HCT116 (cell line): ENCODE measurements around the gene LRP11. TPM values are rescaled to one million over a fixed set of nuclear protein-coding genes. Genes with fewer than 3 reads are reported as not detected.

ENCODE experiments used
- ATAC-seq: fragments of 200-7000 bp; cut with Tn5 transposase; 2 replicates; pipeline ENCODE4 v1.9.1; 2020; ENCODE audit warnings: mild to moderate bottlenecking, moderate library complexity
- BruUV-seq: library from RNA; stranded (reverse); fragments of 400-500 nt; replicated peaks from 2 replicates; lab custom pipeline; 2021; lab: Mats Ljungman, UMichigan
- CTCF ChIA-PET: fragments of 300-600 bp; sonication (Branson Sonifier 250); formaldehyde crosslinking; loops from one replicate; lab custom pipeline; 2021; ENCODE audit warnings: antibody characterized with exemption; lab: Charles Lee
- POLR2A ChIA-PET: fragments of 300-600, 350-600 bp; sonication (Branson Sonifier 250); formaldehyde crosslinking; loops from one replicate; lab custom pipeline; 2021; ENCODE audit warnings: antibody characterized with exemption; lab: Charles Lee
- RAD21 ChIA-PET, 2 experiments: fragments of 300-600 bp; sonication (Branson Sonifier 250); formaldehyde crosslinking; loops; one replicate each; lab custom pipeline; 2023; ENCODE audit warnings: low total read pairs in 2 of 2; ENCODE audit not compliant: uncharacterized antibody in 2 of 2, unreplicated experiment in 2 of 2, low non-redundant PET in 1 of 2; lab: Charles Lee
- DNase-seq: peaks from one replicate; pipeline ENCODE4 v3.0.0-alpha.2; 2010; ENCODE audit warnings: low read depth, low spot score
- H2AFZ ChIP-seq: fragments of 200-600 bp; shearing (Covaris generic), sonication (generic); 2 replicates; pipeline ENCODE4 v1.6.1; 2017; ENCODE audit warnings: low read depth, mixed run types, mixed read lengths, antibody characterized with exemption, low read length; ENCODE audit not compliant: poor library complexity, severe bottlenecking
- H3K27ac ChIP-seq: 2 replicates; pipeline ENCODE4 v1.5.1; 2012; ENCODE audit warnings: low read depth, low read length
- H3K27me3 ChIP-seq: fragments of 200-600 bp; sonication (generic); 2 replicates; pipeline ENCODE4 v1.6.1; 2016; ENCODE audit warnings: mixed run types, low read length, mixed read lengths; ENCODE audit not compliant: insufficient read depth
- H3K36me3 ChIP-seq, 2 experiments: fragments of 200-500 bp in 1 of 2; fragments of 200-600 bp in 1 of 2; sonication (Bioruptor generic) in 1 of 2; sonication (generic) in 1 of 2; 2 replicates each; pipeline versions ENCODE4 v1.5.1 to v1.6.1; 2014 to 2016; ENCODE audit warnings: low read length in 2 of 2, inconsistent platforms in 1 of 2, mixed read lengths in 1 of 2, mixed run types in 1 of 2; ENCODE audit not compliant: insufficient read depth in 2 of 2, control insufficient read depth in 1 of 2
- H3K4me1 ChIP-seq, 2 experiments: fragments of 200-600 bp in 1 of 2; sonication (generic) in 1 of 2; 2 replicates each; pipeline versions ENCODE4 v1.5.1 to v1.6.1; 2012 to 2017; ENCODE audit warnings: low read length in 2 of 2, inconsistent platforms in 1 of 2, mild to moderate bottlenecking in 1 of 2, mixed read lengths in 1 of 2, mixed run types in 1 of 2, moderate library complexity in 1 of 2; ENCODE audit not compliant: insufficient read depth in 2 of 2, control insufficient read depth in 1 of 2
- H3K4me2 ChIP-seq: fragments of 200-600 bp; sonication (generic); 2 replicates; pipeline ENCODE4 v1.6.1; 2017; ENCODE audit warnings: mixed run types, low read length, mixed read lengths
- H3K4me3 ChIP-seq, 2 experiments: fragments of 200-600 bp in 1 of 2; sonication (generic) in 1 of 2; replicated peaks in 1 of 2; 2 replicates each; pipeline ENCODE4 v1.5.1; 2011 to 2016; ENCODE audit warnings: low read length in 2 of 2, control low read depth in 1 of 2, low read depth in 1 of 2, mild to moderate bottlenecking in 1 of 2, mixed read lengths in 1 of 2, mixed run types in 1 of 2
- H3K79me2 ChIP-seq: fragments of 200-600 bp; sonication (generic); 2 replicates; pipeline ENCODE4 v1.6.1; 2017; ENCODE audit warnings: mild to moderate bottlenecking, mixed run types, low read length, moderate library complexity, mixed read lengths; ENCODE audit not compliant: insufficient read depth
- H3K9ac ChIP-seq: fragments of 200-600 bp; sonication (generic); 2 replicates; pipeline ENCODE4 v1.6.1; 2016; ENCODE audit warnings: low read length, mixed read lengths
- H3K9me2 ChIP-seq: fragments of 200-600 bp; sonication (generic), shearing (Covaris generic); 2 replicates; pipeline ENCODE4 v1.6.1; 2017; ENCODE audit warnings: mixed run types, mild to moderate bottlenecking, moderate library complexity; ENCODE audit not compliant: insufficient read depth
- H3K9me3 ChIP-seq, 2 experiments: fragments of 200-500 bp in 1 of 2; fragments of 200-600 bp in 1 of 2; sonication (Bioruptor generic) in 1 of 2; sonication (generic) in 1 of 2; 2 replicates each; pipeline ENCODE4 v1.6.1; 2014 to 2017; ENCODE audit warnings: low read length in 2 of 2, mixed read lengths in 2 of 2, inconsistent platforms in 1 of 2, low read depth in 1 of 2, mild to moderate bottlenecking in 1 of 2, mixed run types in 1 of 2, moderate library complexity in 1 of 2; ENCODE audit not compliant: control insufficient read depth in 1 of 2, insufficient read depth in 1 of 2
- H4K20me1 ChIP-seq: fragments of 200-600 bp; sonication (generic), shearing (Covaris generic); 2 replicates; pipeline ENCODE4 v1.6.1; 2017; ENCODE audit warnings: mixed run types, mild to moderate bottlenecking, moderate library complexity; ENCODE audit not compliant: insufficient read depth
- ATF3 ChIP-seq: IDR thresholded peaks from 2 replicates; pipeline ENCODE4 v1.6.1; 2012
- CBX3 ChIP-seq: IDR thresholded peaks from 2 replicates; pipeline ENCODE4 v1.6.1; 2012; ENCODE audit warnings: low read depth
- EGR1 ChIP-seq: IDR thresholded peaks from 2 replicates; pipeline ENCODE4 v1.6.1; 2012; ENCODE audit warnings: low read depth
- ZNF274 ChIP-seq: fragments of 200-500 bp; sonication (Bioruptor generic); IDR thresholded peaks from 2 replicates; pipeline ENCODE4 v1.6.1; 2014; ENCODE audit warnings: mild to moderate bottlenecking, low read depth, low read length, inconsistent platforms
- intact Hi-C: fragments of 100-400 bp; cut with micrococcal nuclease; formaldehyde crosslinking; loops from 2 replicates; pipeline ENCODE4 v1.10.0; 2022
- total RNA-seq: library from RNA; stranded (reverse); gene quantifications from one replicate; pipeline ENCODE4 v1.2.1, GENCODE V29; 2021; ENCODE audit not compliant: unreplicated experiment

LRP11 gene
- total RNA-seq, 1 experiment from 2014 or later: 27.8 TPM

- no peaks in the 10 kb centered on the region for H3K27me3 ChIP-seq
- no peak for TF ChIP-seq ATF3
- H3K4me2 ChIP-seq: no peak overlapping the region
- no peaks in the 10 kb centered on the region for H4K20me1 ChIP-seq
- H3K36me3 ChIP-seq: peaks cover 7 to 9% of the 10 kb centered on the region in 2 experiments; a peak in 2 of 4 replicates
- no peak overlapping the region for H2AFZ ChIP-seq
- DNase-seq (no peak), ATAC-seq (no peak)
- H3K9me2 ChIP-seq: no peaks in the 10 kb centered on the region
- H3K4me3 ChIP-seq: no peak overlapping the region
- intact Hi-C loops: no loop called here
- no peaks in the 10 kb centered on the region for H3K9me3 ChIP-seq
- H3K27ac ChIP-seq: no peak overlapping the region
- ChIA-PET CTCF (no interaction called here), RAD21 (no interaction called here), POLR2A (no interaction called here)
- BruUV-seq: no TSS peak
- no peak overlapping the region for H3K9ac ChIP-seq
- H3K4me1 ChIP-seq: no peaks in the 10 kb centered on the region
- H3K79me2 ChIP-seq: no peaks in the 10 kb centered on the region
These were observed 58.0 kb downstream of the LRP11 start for GRCh38 chr6:149806127-149806526.

GRCh38 chr6:149783551-149783950 is 80.6 kb downstream of the LRP11 start:
- no peak overlapping the region for H2AFZ ChIP-seq
- TF ChIP-seq CBX3: no peak
- TF ChIP-seq ZNF274: no peak
- no peak for TF ChIP-seq EGR1
- H3K27ac ChIP-seq: no peak overlapping the region
- no peak overlapping the region for H3K9ac ChIP-seq
- no peaks in the 10 kb centered on the region for H3K27me3 ChIP-seq
- no peaks in the 10 kb centered on the region for H4K20me1 ChIP-seq
- intact Hi-C loops: no loop called here
- DNase-seq: no peak
- ChIA-PET CTCF (no interaction called here), POLR2A (no interaction called here), RAD21 (no interaction called here)
- H3K36me3 ChIP-seq: peaks cover 3 to 5% of the 10 kb centered on the region in 2 experiments; a peak in 2 of 4 replicates
- H3K4me3 ChIP-seq: no peak overlapping the region
- no peaks in the 10 kb centered on the region for H3K4me1 ChIP-seq
- no peak overlapping the region for H3K4me2 ChIP-seq
- BruUV-seq: no TSS peak
- no peak for ATAC-seq
- H3K79me2 ChIP-seq: peaks cover 20% of the 10 kb centered on the region
- H3K9me3 ChIP-seq: no peaks in the 10 kb centered on the region
- H3K9me2 ChIP-seq: no peaks in the 10 kb centered on the region
